Sciatic nerve (tissue), 2 donors: ENCODE measurements around the gene ZMYM5. TPM values are rescaled to one million over a fixed set of nuclear protein-coding genes. Genes with fewer than 3 reads are reported as not detected.
"Not testable (repeated sequence)": the region's sequence is repeated elsewhere in the genome, so short reads cannot be mapped to it uniquely, and the experiment has no call there.

Experiments
- ATAC-seq: fragments of 200-7000 bp; cut with Tn5 transposase; one replicate; pipeline ENCODE4 v1.9.1; 2020; ENCODE audit warnings: mild to moderate bottlenecking, moderate library complexity
- DNase-seq: peaks from one replicate; pipeline ENCODE4 v3.0.0-alpha.2; 2020; ENCODE audit warnings: low spot score
- intact Hi-C: fragments of 100-400 bp; cut with DNase I; formaldehyde crosslinking; loops from one replicate; pipeline ENCODE4 v1.14.2; 2022
- total RNA-seq: library from RNA; stranded (reverse); fragmentation: NEBNext Ultra II Directional; extraction: Animal tissue kit (Norgen Biotek cat#: 25700); gene quantifications from one replicate; pipeline ENCODE4 v1.2.1, GENCODE V29; 2021
- donor health status: DM: no; HTN: no; CAD: no.
- donor health status: DM: no; HTN: no; CAD: no.

ZMYM5 gene
- total RNA-seq, 1 donor from 2014 or later = 19.9 TPM

GRCh38 chr13:19838865-19839275 is 24.6 kb downstream of the ZMYM5 start:
- ATAC-seq (peak; percentile 90), DNase-seq (no peak)
- intact Hi-C loops = no loop called here

- no peak for DNase-seq
- intact Hi-C loops = no loop called here
These were observed 27.0 kb downstream of the ZMYM5 start for GRCh38 chr13:19836472-19836871.

GRCh38 chr13:19834704-19835103 is 28.7 kb downstream of the ZMYM5 start:
- ATAC-seq = peak; percentile 11

More at GRCh38 chr13:19836472-19836871, 27.0 kb downstream of the ZMYM5 start:
- no peak for ATAC-seq

DNA sequence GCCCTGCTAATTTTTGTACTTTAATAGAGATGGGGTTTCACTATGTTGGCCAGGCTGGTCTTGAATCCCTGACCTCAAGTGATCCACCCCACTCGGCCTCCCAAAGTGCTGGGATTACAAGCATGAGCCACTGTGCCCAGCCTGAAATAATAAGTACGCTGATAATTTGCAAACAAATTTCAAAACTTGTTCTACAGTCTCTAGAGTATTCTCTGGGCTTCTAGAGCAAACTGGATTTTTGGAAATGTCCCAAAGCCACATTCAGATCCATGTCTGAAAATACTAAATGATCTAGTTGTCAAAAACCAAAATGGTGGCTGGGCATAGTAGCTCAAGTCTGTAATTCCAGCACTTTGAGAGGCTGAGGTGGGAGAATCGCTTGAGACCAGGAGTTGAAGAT is 40.8 kb downstream of the ZMYM5 start:
- ATAC-seq = no peak
- DNase-seq = no peak
- intact Hi-C loops = no loop called here

More at GRCh38 chr13:19834704-19835103, 28.7 kb downstream of the ZMYM5 start:
- intact Hi-C loops = no loop called here
- no peak for DNase-seq

DNA sequence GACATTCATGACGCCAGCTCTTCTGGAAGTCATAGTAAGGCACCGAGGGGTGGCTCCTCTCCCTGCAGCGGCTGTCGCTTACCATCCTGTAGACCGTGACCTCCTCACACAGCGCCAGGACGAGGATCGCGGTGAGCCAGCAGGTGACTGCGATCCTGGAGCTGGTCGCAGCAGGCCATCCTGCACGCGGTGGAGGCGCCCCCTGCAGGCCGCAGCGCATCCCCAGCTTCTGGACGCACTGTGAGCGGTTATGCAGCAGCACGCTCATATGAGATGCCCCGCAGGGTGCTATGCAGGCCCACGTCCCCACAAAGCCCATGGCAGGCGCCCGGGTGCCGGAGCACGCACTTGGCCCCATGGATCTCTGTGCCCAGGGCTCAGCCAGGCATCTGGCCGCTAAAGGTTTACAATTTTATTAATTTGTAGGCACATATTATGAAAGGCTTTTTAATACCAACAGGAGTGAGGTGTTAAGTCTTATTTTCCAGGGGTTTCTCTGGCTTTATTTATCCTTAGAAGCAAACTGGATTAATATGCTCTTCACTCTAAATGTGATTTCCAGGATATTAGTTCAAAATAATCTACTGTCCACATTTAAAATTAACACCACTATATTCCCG is 45.1 kb downstream of the ZMYM5 start:
- intact Hi-C loops = no loop called here
- peak; percentile 28 for ATAC-seq
- no peak for DNase-seq

GRCh38 chr13:19817510-19818158 is 45.8 kb downstream of the ZMYM5 start:
- no peak for DNase-seq
- ATAC-seq = no peak
- intact Hi-C loops = no loop called here

- intact Hi-C loops = no loop called here
- no peak for DNase-seq
- ATAC-seq = no peak
These were observed 46.3 kb downstream of the ZMYM5 start for GRCh38 chr13:19817106-19817505.

DNA sequence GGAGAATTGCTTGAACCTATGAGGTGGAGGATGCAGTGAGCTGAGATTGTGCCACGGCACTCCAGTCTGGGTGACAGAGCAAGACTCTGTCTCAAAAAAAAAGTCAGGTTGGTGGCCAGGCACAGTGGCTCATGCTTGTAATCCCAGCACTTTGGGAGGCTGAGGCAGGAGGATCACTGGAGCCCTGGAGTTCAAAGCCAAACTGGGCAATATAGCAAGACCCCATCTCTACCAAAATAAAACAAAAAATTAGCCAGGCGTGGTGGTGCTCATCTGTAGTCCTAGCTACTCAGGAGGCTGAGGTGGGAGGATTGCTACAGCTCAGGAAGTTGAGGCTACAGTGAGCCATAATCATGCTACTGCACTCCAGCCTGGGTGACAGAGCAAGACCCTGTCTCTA is 47.6 kb downstream of the ZMYM5 start:
- ATAC-seq, intact Hi-C loops, DNase-seq: not testable (repeated sequence)

GRCh38 chr13:19810996-19811881 is 52.2 kb downstream of the ZMYM5 start:
- no peak for ATAC-seq
- no peak for DNase-seq
- intact Hi-C loops = no loop called here

- intact Hi-C loops = no loop called here
- ATAC-seq (no peak), DNase-seq (no peak)
These were observed 53.3 kb downstream of the ZMYM5 start for GRCh38 chr13:19810151-19810550.

GRCh38 chr13:19805765-19806164 is 57.7 kb downstream of the ZMYM5 start:
- ATAC-seq = no peak
- no peak for DNase-seq
- intact Hi-C loops = no loop called here

- ATAC-seq (no peak), DNase-seq (no peak)
- intact Hi-C loops = no loop called here
These were observed 67.5 kb downstream of the ZMYM5 start for GRCh38 chr13:19795956-19796355.

GRCh38 chr13:19794631-19795030 is 68.8 kb downstream of the ZMYM5 start:
- intact Hi-C loops = no loop called here
- ATAC-seq = no peak
- no peak for DNase-seq

- intact Hi-C loops = no loop called here
- ATAC-seq (no peak), DNase-seq (no peak)
These were observed 71.4 kb downstream of the ZMYM5 start for GRCh38 chr13:19791953-19792537.

DNA sequence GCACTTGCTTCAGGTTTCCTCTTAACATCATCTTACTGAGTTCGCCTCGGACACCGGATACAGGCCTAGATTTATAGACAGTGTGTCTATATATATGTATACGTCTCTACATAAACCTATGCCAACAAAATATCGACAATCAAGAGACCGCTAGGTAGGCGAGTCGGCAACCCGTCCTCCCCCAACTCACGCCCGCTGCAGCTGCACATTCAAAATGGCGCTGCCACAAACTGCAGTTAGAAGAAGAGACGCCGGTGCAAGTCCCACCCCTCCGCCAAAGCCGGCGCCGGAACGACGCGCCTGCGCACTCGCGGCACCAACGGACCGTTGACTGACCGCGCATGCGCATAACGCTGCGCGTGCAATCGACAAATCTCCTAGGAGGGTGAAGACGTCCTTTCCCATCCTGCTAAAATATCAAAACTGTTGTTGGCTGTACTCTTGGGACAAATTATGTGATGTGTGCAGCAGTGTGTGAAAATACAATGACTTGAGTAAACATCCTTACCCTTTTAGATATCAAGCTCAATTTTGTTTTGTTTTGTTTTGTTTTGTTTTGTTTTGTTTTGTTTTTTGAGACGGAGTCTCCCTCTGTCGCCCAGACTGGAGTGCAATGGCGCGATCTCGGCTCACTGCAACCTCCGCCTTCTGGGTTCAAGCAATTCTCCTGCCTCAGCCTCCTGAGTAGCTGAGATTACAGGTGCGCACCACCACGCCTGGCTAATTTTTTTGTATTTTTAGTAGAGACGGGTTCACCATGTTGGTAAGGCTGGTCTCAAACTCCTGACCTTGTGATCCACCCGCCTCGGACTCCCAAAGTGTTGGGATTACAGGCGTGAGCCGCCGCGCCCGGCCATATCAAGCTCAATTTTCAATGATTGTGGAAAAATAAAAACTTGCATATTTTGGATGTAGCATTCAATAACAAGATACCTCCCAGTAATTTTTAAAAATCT is 80.4 kb downstream of the ZMYM5 start, which contains the start of gene PSPC1:
Gene PSPC1 (minus strand): TSS at position 219 of the 956 bp plus-strand sequence. CDS start 188 bp downstream, at position 31.
- DNase-seq (peak; percentile 97), ATAC-seq (peak; percentile 98)
- intact Hi-C loops = not testable (repeated sequence)

DNA sequence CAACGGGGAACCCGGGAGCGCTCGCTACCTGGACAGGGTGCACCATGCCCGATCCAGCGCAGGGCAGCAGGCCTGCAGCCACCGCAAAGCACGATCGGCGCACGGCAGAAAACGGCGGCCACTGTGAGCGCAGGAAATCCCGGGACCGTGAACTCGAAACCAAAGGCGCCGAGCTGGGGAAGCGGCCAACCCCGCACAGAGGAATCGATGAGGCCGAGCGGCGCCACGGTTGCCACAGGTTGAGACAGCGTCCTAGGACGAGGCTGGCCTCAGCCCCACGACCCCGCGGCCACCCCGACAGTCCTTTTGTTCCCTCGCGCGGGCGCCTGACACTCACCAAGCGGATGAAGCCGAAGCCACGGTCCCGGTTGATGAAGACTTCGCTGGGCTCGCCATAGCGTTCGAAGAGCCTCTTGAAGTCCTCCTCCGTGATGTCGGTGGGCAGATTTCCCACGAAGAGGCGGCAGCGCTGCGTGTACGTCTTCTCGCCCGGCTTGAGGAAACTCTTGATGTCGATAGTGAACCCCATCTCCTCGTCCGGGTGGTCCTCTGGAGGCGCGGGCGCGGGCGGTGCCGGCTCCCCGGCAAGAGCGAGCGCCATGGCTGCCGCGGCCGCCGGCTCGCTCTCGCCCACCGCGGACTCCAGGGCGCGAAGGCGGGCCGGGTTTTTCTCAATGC is 81.3 kb downstream of the ZMYM5 start:
- peak; percentile 72 for ATAC-seq
- peak; percentile 73 for DNase-seq
- intact Hi-C loops = no loop called here

DNA sequence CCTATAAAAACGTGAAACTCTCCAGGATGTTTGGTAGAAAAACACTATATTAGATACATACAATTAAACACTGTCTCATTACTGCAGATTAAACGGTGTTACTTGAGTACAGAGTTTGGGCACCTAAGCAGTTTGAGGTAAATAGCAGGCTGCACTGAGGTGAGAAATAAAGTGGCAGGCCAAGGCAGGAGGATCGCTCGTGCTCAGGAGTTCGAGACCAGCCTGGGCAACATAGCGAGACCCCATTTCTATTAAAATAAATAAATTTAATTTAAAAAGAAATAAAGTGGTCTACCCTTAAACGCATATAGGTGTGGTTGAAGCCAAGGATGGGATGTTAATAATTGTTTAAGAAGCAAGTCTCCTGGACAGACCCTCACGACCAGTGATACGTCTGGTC is 81.9 kb downstream of the ZMYM5 start:
- intact Hi-C loops = no loop called here
- ATAC-seq (no peak), DNase-seq (no peak)
